ENCODE results near the gene OXSR1. TPM values are rescaled to one million over a fixed set of nuclear protein-coding genes. Genes with fewer than 3 reads are reported as not detected.

Gene OXSR1
- total and polyA plus RNA-seq, 5 donors = 12.9 to 39.1 (median 24.1) TPM

DNA sequence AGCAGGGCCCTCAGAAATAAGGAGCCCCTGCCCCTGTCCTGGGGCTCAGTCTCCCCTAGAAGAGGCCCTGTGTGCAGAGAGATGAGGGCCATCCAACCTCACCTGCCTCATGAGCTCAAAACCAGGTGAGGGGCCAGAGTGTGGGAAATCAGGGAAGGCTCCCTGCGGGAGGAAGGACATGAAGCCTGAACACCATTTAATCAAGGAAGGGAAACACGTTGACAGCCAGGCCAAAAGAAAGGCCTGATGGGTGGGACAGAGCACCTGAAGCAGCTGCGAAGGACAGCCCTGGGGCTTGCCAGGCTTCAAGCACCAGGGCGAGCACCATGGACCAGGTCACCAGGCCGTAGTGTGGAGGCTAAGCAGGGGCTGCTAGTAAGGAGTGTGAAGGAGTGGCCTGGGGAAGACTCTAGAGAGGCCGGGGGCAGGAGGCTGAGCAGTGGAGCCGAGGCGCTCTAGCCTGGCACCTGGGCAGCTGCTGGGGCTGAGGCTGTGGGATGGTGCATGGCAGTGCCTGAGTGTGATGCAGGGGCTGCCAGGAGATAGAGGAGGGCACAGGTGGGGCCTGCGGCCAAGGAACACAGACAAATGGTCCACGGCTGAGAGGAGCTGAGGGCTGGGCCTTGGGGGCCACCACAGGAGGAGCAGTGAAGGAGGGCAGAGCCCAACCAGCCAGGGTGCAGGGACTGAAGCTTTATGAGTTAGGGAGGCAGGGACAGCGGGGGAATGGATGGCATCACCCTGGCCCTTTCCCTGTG, 44.5 kb upstream of the OXSR1 start:
- intact Hi-C loops (cut with DNase I) = no loop called here
- no peaks in the 10 kb centered on the region for H3K27me3 ChIP-seq (ENCODE audit: control insufficient read depth, insufficient read depth)

GRCh38 chr3:38121451-38121831, 43.9 kb upstream of the OXSR1 start:
- intact Hi-C loops (cut with DNase I) = no loop called here
- Histone ChIP-seq H3K4me1 (ENCODE audit: control insufficient read depth, insufficient read depth, low read length) (no peaks in the 10 kb centered on the region), H3K27me3 (ENCODE audit: control insufficient read depth, insufficient read depth) (no peaks in the 10 kb centered on the region), H3K9me3 (ENCODE audit: control insufficient read depth, low read length) (no peaks in the 10 kb centered on the region), H3K4me3 (ENCODE audit: low read length) (no peak overlapping the region), H3K27ac (ENCODE audit: low read length) (no peak overlapping the region)
- WGBS = 83% methylated on average over 9 of the region's 9 CpGs
- peak in 1 of 3 donors; percentile 45 for DNase-seq
- ATAC-seq = no peak

More for the DNA sequence above, 44.5 kb upstream of the OXSR1 start:
- H3K27ac ChIP-seq (ENCODE audit: low read length) = no peak overlapping the region
- no peaks in the 10 kb centered on the region for H3K4me1 ChIP-seq (ENCODE audit: control insufficient read depth, insufficient read depth, low read length)
- DNase-seq (no peak), ATAC-seq (no peak)
- no peak overlapping the region for H3K4me3 ChIP-seq (ENCODE audit: low read length)
- H3K9me3 ChIP-seq (ENCODE audit: control insufficient read depth, low read length) = no peaks in the 10 kb centered on the region
- WGBS = 86% methylated on average over 11 of the region's 11 CpGs

- intact Hi-C loops (cut with DNase I) = no loop called here
- no peak for DNase-seq
- no peak overlapping the region for H3K4me3 ChIP-seq (ENCODE audit: low read length)
Measured at GRCh38 chr3:38121832-38122461, 43.4 kb upstream of the OXSR1 start.

GRCh38 chr3:38122712-38123290, 42.5 kb upstream of the OXSR1 start:
- ATAC-seq (no peak), DNase-seq (no peak)
- 93% methylated on average over 9 of the region's 9 CpGs for WGBS
- H3K27me3 ChIP-seq (ENCODE audit: control insufficient read depth, insufficient read depth) = no peaks in the 10 kb centered on the region
- H3K4me3 ChIP-seq (ENCODE audit: low read length) = no peak overlapping the region
- intact Hi-C loops (cut with DNase I) = no loop called here
- no peaks in the 10 kb centered on the region for H3K4me1 ChIP-seq (ENCODE audit: control insufficient read depth, insufficient read depth, low read length)
- H3K9me3 ChIP-seq (ENCODE audit: control insufficient read depth, low read length) = no peaks in the 10 kb centered on the region
- H3K27ac ChIP-seq (ENCODE audit: low read length) = no peak overlapping the region

More at GRCh38 chr3:38121832-38122461, 43.4 kb upstream of the OXSR1 start:
- ATAC-seq = no peak
- H3K4me1 ChIP-seq (ENCODE audit: control insufficient read depth, insufficient read depth, low read length) = no peaks in the 10 kb centered on the region
- no peaks in the 10 kb centered on the region for H3K9me3 ChIP-seq (ENCODE audit: control insufficient read depth, low read length)
- WGBS = 92% methylated on average over 13 of the region's 13 CpGs
- H3K27me3 ChIP-seq (ENCODE audit: control insufficient read depth, insufficient read depth) = no peaks in the 10 kb centered on the region
- H3K27ac ChIP-seq (ENCODE audit: low read length) = no peak overlapping the region

- Histone ChIP-seq H3K27me3 (ENCODE audit: control insufficient read depth, insufficient read depth) (no peaks in the 10 kb centered on the region), H3K4me1 (ENCODE audit: control insufficient read depth, insufficient read depth, low read length) (no peaks in the 10 kb centered on the region), H3K4me3 (ENCODE audit: low read length) (no peak overlapping the region), H3K9me3 (ENCODE audit: control insufficient read depth, low read length) (no peaks in the 10 kb centered on the region), H3K27ac (ENCODE audit: low read length) (no peak overlapping the region)
- no peak for DNase-seq
- ATAC-seq = no peak
- 81% methylated on average over 7 of the region's 7 CpGs for WGBS
- intact Hi-C loops (cut with DNase I) = no loop called here
Measured at GRCh38 chr3:38124324-38125122, 40.8 kb upstream of the OXSR1 start.

DNA sequence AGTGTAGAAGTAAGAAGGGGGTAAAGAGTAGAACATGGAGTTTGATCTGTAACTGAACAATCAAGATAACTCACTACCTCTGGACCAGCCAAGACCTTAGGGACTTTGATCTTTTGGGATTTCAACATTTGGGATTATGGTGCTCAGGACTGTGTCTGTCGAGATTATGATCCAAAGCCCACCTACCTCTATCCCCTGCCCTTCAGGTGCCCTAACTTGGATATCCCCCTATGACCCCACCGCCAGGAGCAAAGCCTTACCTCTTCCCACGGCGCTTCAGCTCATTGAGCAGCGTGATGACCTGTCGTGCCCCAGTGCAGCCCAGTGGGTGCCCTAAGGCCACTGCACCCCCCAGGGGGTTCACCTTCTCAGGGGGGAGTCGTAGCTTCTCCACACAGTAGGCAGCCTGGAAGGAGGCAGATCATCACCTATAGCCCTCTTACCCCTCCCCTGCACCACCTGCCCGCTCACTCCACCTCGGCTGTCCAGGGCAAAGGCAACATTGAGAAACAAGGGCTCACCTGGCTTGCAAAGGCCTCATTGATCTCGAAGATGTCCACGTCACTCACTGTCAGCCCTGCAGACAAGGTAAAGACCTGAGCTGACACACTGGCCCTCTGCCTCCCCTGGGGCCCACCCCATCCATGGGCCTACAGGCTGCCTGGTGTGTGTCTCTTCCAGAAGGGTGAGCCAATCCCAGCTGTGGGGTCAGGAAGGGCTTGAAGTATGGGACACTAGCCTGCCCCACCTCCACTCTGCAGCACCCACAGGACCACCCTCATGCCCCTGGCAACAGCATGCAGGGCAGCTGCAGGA, 39.8 kb upstream of the OXSR1 start:
- DNase-seq (no peak), ATAC-seq (no peak)
- intact Hi-C loops (cut with DNase I) = no loop called here
- no peak overlapping the region for H3K27ac ChIP-seq (ENCODE audit: low read length)
- no peak overlapping the region for H3K4me3 ChIP-seq (ENCODE audit: low read length)
- H3K4me1 ChIP-seq (ENCODE audit: control insufficient read depth, insufficient read depth, low read length) = no peaks in the 10 kb centered on the region
- no peaks in the 10 kb centered on the region for H3K9me3 ChIP-seq (ENCODE audit: control insufficient read depth, low read length)
- H3K27me3 ChIP-seq (ENCODE audit: control insufficient read depth, insufficient read depth) = no peaks in the 10 kb centered on the region
- 95% methylated on average over 11 of the region's 11 CpGs for WGBS

DNA sequence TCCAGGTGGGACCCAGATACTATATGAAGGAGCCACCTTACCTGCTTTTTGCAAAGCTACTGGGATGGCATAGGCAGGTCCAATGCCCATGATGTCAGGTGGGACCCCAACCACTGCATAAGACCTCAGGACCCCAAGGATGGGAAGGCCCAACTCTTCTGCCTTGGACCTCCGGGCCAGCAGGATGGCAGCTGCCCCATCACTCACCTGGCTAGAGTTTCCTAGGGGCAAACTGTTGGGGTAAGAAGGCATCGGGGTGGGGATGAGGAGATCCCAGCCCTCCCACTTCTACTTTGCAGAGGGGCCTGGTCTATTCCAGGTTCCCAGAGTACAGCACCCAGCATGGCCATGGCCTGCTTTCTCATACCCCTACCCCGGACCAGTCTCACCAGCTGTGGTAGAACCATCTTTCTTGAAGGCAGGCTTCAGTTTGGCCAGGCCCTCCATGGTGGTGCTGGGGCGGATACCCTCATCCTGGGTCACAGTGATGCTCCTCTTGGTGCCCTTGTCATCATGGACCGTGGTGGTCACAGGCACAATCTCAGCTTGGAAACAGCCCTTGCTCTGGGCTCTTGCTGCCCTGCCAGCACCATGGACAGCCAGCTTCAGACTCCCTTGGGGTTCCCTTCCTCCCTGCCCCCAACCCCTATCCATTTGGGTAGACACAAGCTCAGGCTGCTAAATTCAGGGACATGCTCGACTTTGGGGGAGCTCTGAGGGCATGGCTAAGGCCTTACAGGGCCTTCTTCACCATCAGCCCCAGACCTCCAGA, 39.0 kb upstream of the OXSR1 start:
- no peaks in the 10 kb centered on the region for H3K27me3 ChIP-seq (ENCODE audit: control insufficient read depth, insufficient read depth)
- no peak for ATAC-seq
- H3K9me3 ChIP-seq (ENCODE audit: control insufficient read depth, low read length) = no peaks in the 10 kb centered on the region
- H3K4me1 ChIP-seq (ENCODE audit: control insufficient read depth, insufficient read depth, low read length) = peaks cover 5% of the 10 kb centered on the region
- no peak overlapping the region for H3K4me3 ChIP-seq (ENCODE audit: low read length)
- intact Hi-C loops (cut with DNase I) = no loop called here
- H3K27ac ChIP-seq (ENCODE audit: low read length) = no peak overlapping the region
- 92% methylated on average over 6 of the region's 6 CpGs for WGBS
- no peak for DNase-seq

DNA sequence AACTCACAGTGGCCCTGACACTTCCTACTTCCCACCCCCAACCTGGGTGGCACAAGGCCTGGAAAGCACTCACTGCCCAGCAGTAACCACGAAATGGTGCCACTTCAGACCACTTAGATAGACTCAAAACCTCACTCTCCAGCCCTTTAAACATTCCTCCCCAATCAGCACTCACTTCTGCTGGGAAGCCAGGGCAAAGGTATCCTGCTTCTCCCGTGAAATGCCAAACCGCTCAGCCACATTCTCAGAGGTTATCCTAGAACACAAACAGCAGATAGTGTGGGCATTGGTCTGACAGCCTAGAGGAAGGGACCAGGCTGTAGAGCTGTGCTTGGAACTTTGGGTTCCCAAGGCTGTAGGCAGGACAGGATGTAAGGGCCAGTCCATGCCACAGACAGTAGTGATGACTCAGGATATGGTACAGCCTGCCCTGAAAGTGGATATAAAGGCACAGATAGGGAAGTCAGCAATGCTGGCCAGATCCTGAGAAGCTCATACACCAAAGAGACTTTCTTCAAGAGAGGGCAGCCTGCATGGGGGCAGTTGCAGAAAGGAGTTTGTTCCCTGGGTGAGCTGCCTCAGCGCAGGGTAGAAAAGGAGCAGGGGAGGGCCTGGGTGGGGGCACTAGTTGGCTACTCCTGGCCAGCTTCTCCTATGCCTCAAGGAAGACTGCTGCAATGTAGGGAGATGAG, 37.6 kb upstream of the OXSR1 start:
- Histone ChIP-seq H3K27ac (ENCODE audit: low read length) (peak overlapping the region; percentile 14), H3K4me3 (ENCODE audit: low read length) (no peak overlapping the region), H3K27me3 (ENCODE audit: control insufficient read depth, insufficient read depth) (no peaks in the 10 kb centered on the region), H3K4me1 (ENCODE audit: control insufficient read depth, insufficient read depth, low read length) (peaks cover 6% of the 10 kb centered on the region), H3K9me3 (ENCODE audit: control insufficient read depth, low read length) (no peaks in the 10 kb centered on the region)
- DNase-seq (peak in 1 of 3 donors; percentile 33), ATAC-seq (no peak)
- WGBS = 80% methylated on average over 4 of the region's 4 CpGs
- intact Hi-C loops (cut with DNase I) = no loop called here

GRCh38 chr3:38128303-38128655, 37.1 kb upstream of the OXSR1 start:
- Histone ChIP-seq H3K4me3 (ENCODE audit: low read length) (no peak overlapping the region), H3K27ac (ENCODE audit: low read length) (peak overlapping the region; percentile 14), H3K27me3 (ENCODE audit: control insufficient read depth, insufficient read depth) (no peaks in the 10 kb centered on the region), H3K4me1 (ENCODE audit: control insufficient read depth, insufficient read depth, low read length) (peaks cover 6% of the 10 kb centered on the region), H3K9me3 (ENCODE audit: control insufficient read depth, low read length) (no peaks in the 10 kb centered on the region)
- WGBS = 96% methylated on average over 1 of the region's 1 CpG
- intact Hi-C loops (cut with DNase I) = no loop called here
- DNase-seq (no peak), ATAC-seq (no peak)
